ENCODE data around the gene SCAP. TPM values are rescaled to one million over a fixed set of nuclear protein-coding genes. Genes with fewer than 3 reads are reported as not detected.

Gene SCAP
- total and polyA plus RNA-seq, 9 donors = 52.4 to 192 (median 80.9) TPM

- Histone ChIP-seq H3K9me3 (no peaks in the 10 kb centered on the region), H3K27ac (no peak overlapping the region), H3K36me3 (no peaks in the 10 kb centered on the region), H3K4me3 (no peak overlapping the region), H3K27me3 (no peaks in the 10 kb centered on the region), H3K4me1 (ENCODE audit: insufficient read depth) (peaks cover 15% of the 10 kb centered on the region)
- no peak for DNase-seq
- intact Hi-C loops (cut with DNase I) = no loop called here
- TF ChIP-seq POLR2A (IDR thresholded peaks at IDR 0.05) (no peak), CTCF (IDR thresholded peaks at IDR 0.05) (no peak), EP300 (IDR thresholded peaks at IDR 0.05) (no peak)
- WGBS, 3 donors = 38 to 59% (median 53%) methylated on average over 3 of the region's 3 CpGs
Measured at GRCh38 chr3:47394881-47395280, 80.9 kb downstream of the SCAP start.

- TF ChIP-seq CTCF (IDR thresholded peaks at IDR 0.05) (no peak), POLR2A (IDR thresholded peaks at IDR 0.05) (no peak), EP300 (IDR thresholded peaks at IDR 0.05) (no peak)
- Histone ChIP-seq H3K4me1 (ENCODE audit: insufficient read depth) (peaks cover 18% of the 10 kb centered on the region), H3K36me3 (no peaks in the 10 kb centered on the region), H3K27me3 (no peaks in the 10 kb centered on the region), H3K9me3 (no peaks in the 10 kb centered on the region), H3K27ac (no peak overlapping the region), H3K4me3 (no peak overlapping the region)
- 30 to 39% (median 31%) methylated on average over 8 of the region's 8 CpGs for WGBS, 3 donors
- intact Hi-C loops (cut with DNase I) = no loop called here
- no peak for DNase-seq
Measured at GRCh38 chr3:47394140-47394870, 81.4 kb downstream of the SCAP start.

GRCh38 chr3:47392933-47393332 is 82.8 kb downstream of the SCAP start:
- Histone ChIP-seq H3K36me3 (no peaks in the 10 kb centered on the region), H3K4me1 (ENCODE audit: insufficient read depth) (peaks cover 19% of the 10 kb centered on the region), H3K4me3 (no peak overlapping the region), H3K27me3 (no peaks in the 10 kb centered on the region), H3K9me3 (no peaks in the 10 kb centered on the region), H3K27ac (no peak overlapping the region)
- TF ChIP-seq CTCF (IDR thresholded peaks at IDR 0.05) (no peak), POLR2A (IDR thresholded peaks at IDR 0.05) (no peak), EP300 (IDR thresholded peaks at IDR 0.05) (no peak)
- intact Hi-C loops (cut with DNase I) = no loop called here
- DNase-seq = no peak
- WGBS, 3 donors = 93 to 96% (median 95%) methylated on average over 3 of the region's 3 CpGs

- 72 to 84% (median 82%) methylated on average over 2 of the region's 2 CpGs for WGBS, 3 donors
- Histone ChIP-seq H3K4me1 (ENCODE audit: insufficient read depth) (peaks cover 8% of the 10 kb centered on the region), H3K4me3 (no peak overlapping the region), H3K27me3 (no peaks in the 10 kb centered on the region), H3K36me3 (no peaks in the 10 kb centered on the region), H3K9me3 (no peaks in the 10 kb centered on the region), H3K27ac (no peak overlapping the region)
- no peak for DNase-seq
- intact Hi-C loops (cut with DNase I) = loop anchor here in 1 of 4 donors (10.0 kb wide), 1 partner anchor 679 kb away; no protein-coding TSS in a partner anchor
- TF ChIP-seq POLR2A (IDR thresholded peaks at IDR 0.05) = no peak
Measured at GRCh38 chr3:47385796-47386195, 89.9 kb downstream of the SCAP start.

GRCh38 chr3:47385007-47385406 is 90.7 kb downstream of the SCAP start:
- Histone ChIP-seq H3K27me3 (no peaks in the 10 kb centered on the region), H3K27ac (no peak overlapping the region), H3K36me3 (no peaks in the 10 kb centered on the region), H3K4me3 (no peak overlapping the region), H3K9me3 (no peaks in the 10 kb centered on the region), H3K4me1 (ENCODE audit: insufficient read depth) (peaks cover 8% of the 10 kb centered on the region)
- DNase-seq = no peak
- TF ChIP-seq CTCF (IDR thresholded peaks at IDR 0.05) = no peak
- no peak for TF ChIP-seq POLR2A (IDR thresholded peaks at IDR 0.05)
- TF ChIP-seq EP300 (IDR thresholded peaks at IDR 0.05) = no peak
- intact Hi-C loops (cut with DNase I) = loop anchor here in 1 of 4 donors (10.0 kb wide), 1 partner anchor 680 kb away; no protein-coding TSS in a partner anchor
- 89 to 93% (median 91%) methylated on average over 4 of the region's 4 CpGs for WGBS, 3 donors

Data from ovary (tissue), 9 donors.